B cell (primary cell): ENCODE data around the gene CDR2L. TPM values are rescaled to one million over a fixed set of nuclear protein-coding genes. Genes with fewer than 3 reads are reported as not detected.

ENCODE experiments used
- ATAC-seq: fragments of 200-7000 bp; cut with Tn5 transposase; one replicate; pipeline ENCODE4 v1.10.0; 2021; ENCODE audit warnings: low read depth, mild to moderate bottlenecking, moderate number of reproducible peaks, moderate library complexity
- CTCF ChIA-PET: fragments of 350-600 bp; sonication (Branson Sonifier 250); formaldehyde crosslinking; loops from one replicate; lab custom pipeline; 2021; ENCODE audit warnings: antibody characterized with exemption, inconsistent platforms; lab: Charles Lee
- POLR2A ChIA-PET: fragments of 350-600 bp; sonication (Branson Sonifier 250); formaldehyde crosslinking; loops from one replicate; lab custom pipeline; 2021; ENCODE audit warnings: antibody characterized with exemption; lab: Charles Lee
- DNase-seq: peaks from one replicate; pipeline ENCODE4 v3.0.0; 2013
- H2AFZ ChIP-seq: 2 replicates; pipeline ENCODE4 v1.6.1; 2012; ENCODE audit warnings: mild to moderate bottlenecking, low read depth, low read length; ENCODE audit not compliant: insufficient read depth, poor library complexity, severe bottlenecking
- H3K27ac ChIP-seq, 2 donors: 1 replicate in 1 of 2; 2 replicates in 1 of 2; pipeline ENCODE4 v1.5.1; 2012 to 2013; ENCODE audit warnings: low read length in 2 of 2, mild to moderate bottlenecking in 2 of 2, moderate library complexity in 1 of 2
- H3K27me3 ChIP-seq, 4 experiments: fragments of 200-600 bp in 1 of 4; sonication (generic) in 1 of 4; replicated peaks in 1 of 4; 1 replicate in 2 of 4; 2 replicates in 2 of 4; pipeline versions ENCODE4 v1.6.1 to v1.7.0; 2013 to 2016; ENCODE audit warnings: low read length in 3 of 4, mild to moderate bottlenecking in 2 of 4, mixed read lengths in 1 of 4, moderate library complexity in 1 of 4; ENCODE audit not compliant: insufficient read depth in 4 of 4, control insufficient read depth in 3 of 4; ENCODE audit errors: control extremely low read depth in 1 of 4
- H3K36me3 ChIP-seq, 2 experiments: replicated peaks in 1 of 2; 1 replicate in 1 of 2; 2 replicates in 1 of 2; pipeline versions ENCODE4 v1.6.1 to v1.7.1; 2013; ENCODE audit warnings: low read length in 1 of 2; ENCODE audit not compliant: insufficient read depth in 2 of 2, control insufficient read depth in 1 of 2; ENCODE audit errors: control extremely low read depth in 1 of 2, extremely low read depth in 1 of 2
- H3K4me1 ChIP-seq, 2 donors: fragments of 200-600 bp in 1 of 2; sonication (generic) in 1 of 2; 1 replicate in 1 of 2; 2 replicates in 1 of 2; pipeline versions ENCODE4 v1.5.1 to v1.6.1; 2013 to 2017; ENCODE audit warnings: low read length in 2 of 2; ENCODE audit not compliant: control insufficient read depth in 2 of 2, insufficient read depth in 2 of 2
- H3K4me2 ChIP-seq: replicated peaks from 2 replicates; pipeline ENCODE3; 2012; ENCODE audit warnings: mild to moderate bottlenecking, low read depth, low read length; ENCODE audit not compliant: poor library complexity, severe bottlenecking
- H3K4me3 ChIP-seq, 5 experiments: fragments of 200-600 bp in 1 of 5; sonication (generic) in 1 of 5; 1 replicate in 3 of 5; 2 replicates in 2 of 5; pipeline versions ENCODE4 v1.5.1 to v1.7.0; 2011 to 2016; ENCODE audit warnings: low read length in 4 of 5, mild to moderate bottlenecking in 4 of 5, low read depth in 2 of 5, control low read depth in 1 of 5, moderate library complexity in 1 of 5; ENCODE audit not compliant: insufficient read depth in 1 of 5; ENCODE audit errors: control extremely low read depth in 1 of 5, extremely low read depth in 1 of 5
- H3K79me2 ChIP-seq: fragments of 200-600 bp; sonication (generic); one replicate; pipeline ENCODE4 v1.6.0; 2016; ENCODE audit warnings: low read length; ENCODE audit not compliant: control insufficient read depth, insufficient read depth
- H3K9ac ChIP-seq: fragments of 200-600 bp; sonication (generic); 2 replicates; pipeline ENCODE4 v1.6.1; 2017; ENCODE audit warnings: mild to moderate bottlenecking, low read length, moderate library complexity
- H3K9me3 ChIP-seq, 3 donors: one replicate each; pipeline versions ENCODE4 v1.6.1 to v1.7.1; 2013; ENCODE audit warnings: low read length in 2 of 3; ENCODE audit not compliant: control insufficient read depth in 2 of 3, insufficient read depth in 1 of 3; ENCODE audit errors: control extremely low read depth in 1 of 3
- H4K20me1 ChIP-seq: 2 replicates; pipeline ENCODE4 v1.6.0; 2012; ENCODE audit warnings: mild to moderate bottlenecking, low read length; ENCODE audit not compliant: insufficient read depth, control insufficient read depth, poor library complexity, severe bottlenecking
- H3K27ac Mint-ChIP-seq: one replicate; pipeline ENCODE4 v1.8.0; 2021; ENCODE audit warnings: mixed read lengths
- H3K27me3 Mint-ChIP-seq: one replicate; pipeline ENCODE4 v1.8.0; 2021; ENCODE audit warnings: mixed read lengths
- H3K4me1 Mint-ChIP-seq: one replicate; pipeline ENCODE4 v1.8.0; 2021; ENCODE audit warnings: mixed read lengths
- H3K4me3 Mint-ChIP-seq: one replicate; pipeline ENCODE4 v1.8.0; 2021; ENCODE audit warnings: mixed read lengths
- H3K9me3 Mint-ChIP-seq: one replicate; pipeline ENCODE4 v1.8.0; 2022; ENCODE audit warnings: mixed read lengths; ENCODE audit not compliant: insufficient read depth
- CTCF ChIP-seq: fragments of 200-600 bp; IDR thresholded peaks from one replicate; pipeline ENCODE4 v1.8.0; 2022; ENCODE audit warnings: antibody characterized with exemption, mild to moderate bottlenecking
- EZH2 ChIP-seq: IDR thresholded peaks from 2 replicates; pipeline ENCODE4 v1.6.1; 2012; ENCODE audit warnings: borderline replicate concordance, low read depth, mild to moderate bottlenecking, moderate library complexity, low read length; ENCODE audit not compliant: insufficient read depth, poor library complexity, severe bottlenecking
- WGBS: methylation state at CpG from one replicate; pipeline ENCODE4 v1.1.5; 2013; ENCODE audit warnings: missing lambda C conversion rate; ENCODE audit not compliant: insufficient coverage; 5-methylcytosine and 5-hydroxymethylcytosine counted together
- intact Hi-C: fragments of 100-400 bp; cut with micrococcal nuclease; formaldehyde crosslinking; loops from one replicate; pipeline ENCODE4 v1.10.0; 2022
- polyA plus RNA-seq: library from polyadenylated mRNA; depleted of rRNA; stranded (reverse); fragments of >200 nt; gene quantifications from 2 replicates; pipeline ENCODE4 v1.2.3, GENCODE V29; 2012
- total RNA-seq, 2 donors: library from RNA; stranded (reverse); fragments of 120-200 nt in 1 of 2; gene quantifications; 1 replicate in 1 of 2; 2 replicates in 1 of 2; pipeline versions ENCODE4 v1.2.3 to v1.2.4, GENCODE V29; 2013 to 2022

The CDR2L gene
- total and polyA plus RNA-seq, 2 donors (not counting 1 experiment from before 2014, with no cell fraction given) = 0.03 TPM; not detected in 1

- H3K36me3 ChIP-seq = no peaks in the 10 kb centered on the region
- Mint-ChIP-seq H3K27ac (no peak overlapping the region), H3K9me3 (no peaks in the 10 kb centered on the region), H3K27me3 (peaks cover 4% of the 10 kb centered on the region), H3K4me1 (peaks cover 7% of the 10 kb centered on the region), H3K4me3 (no peak overlapping the region)
- no peak overlapping the region for H3K27ac ChIP-seq
- H3K4me2 ChIP-seq = no peak overlapping the region
- no peaks in the 10 kb centered on the region for H4K20me1 ChIP-seq
- intact Hi-C loops = loop anchor here (1.0 kb wide), 1 partner anchor 35 kb away; the partner anchor contains the start of gene USH1G
- ATAC-seq = peak; percentile 81
- CTCF ChIA-PET = interaction anchor here (0.6 to 3.9 kb wide), 29 partner anchors 9 to 675 kb away, joined by 3 to 32 read pairs (median 4); partner anchors contain the start of genes CDR2L, HID1, MRPL58 and NUP85
- no peaks in the 10 kb centered on the region for H3K9me3 ChIP-seq
- peak; percentile 79 for DNase-seq
- H2AFZ ChIP-seq = no peak overlapping the region
- peaks cover 2 to 16% of the 10 kb centered on the region in 2 donors for H3K4me1 ChIP-seq
- 45% methylated on average over 28 of the region's 33 CpGs for WGBS
- POLR2A ChIA-PET = no interaction called here
- no peak for TF ChIP-seq EZH2
- peak; percentile 98 for TF ChIP-seq CTCF
- no peak overlapping the region for H3K4me3 ChIP-seq
- H3K9ac ChIP-seq = no peak overlapping the region
- no peaks in the 10 kb centered on the region for H3K79me2 ChIP-seq
- H3K27me3 ChIP-seq = peaks cover 0 to 12% (median 0%) of the 10 kb centered on the region in 4 experiments
These were observed 29.3 kb upstream of the CDR2L start for GRCh38 chr17:74957935-74958740.
